Head of caudate nucleus (tissue), 42 donors: ENCODE results near the gene NUCB1.
A peak's percentile ranks its signal among the peaks of the same experiment; 100 is the strongest.

ENCODE experiments used
- DNase-seq, 42 donors: peaks; one replicate each; pipeline versions ENCODE4 v3.0.0 to v3.0.0-alpha.2; 2020 to 2021; ENCODE audit warnings: mixed read lengths in 7 of 42
- intact Hi-C: fragments of 100-400 bp; cut with DNase I; formaldehyde crosslinking; loops from one replicate; pipeline ENCODE4 v1.15.0; 2022

The NUCB1 gene

GRCh38 chr19:48953141-48953540, 53.0 kb downstream of the NUCB1 start:
- no peak for DNase-seq

GRCh38 chr19:48953990-48954594, 54.0 kb downstream of the NUCB1 start:
- DNase-seq = no peak
- intact Hi-C loops = no loop called here

More at GRCh38 chr19:48953141-48953540, 53.0 kb downstream of the NUCB1 start:
- intact Hi-C loops = no loop called here

- peak; percentile 92 to 99 (median 97) for DNase-seq
- intact Hi-C loops = no loop called here
These were observed 54.6 kb downstream of the NUCB1 start, which contains the start of gene BAX for GRCh38 chr19:48954595-48955307. BAX (plus strand) TSS chr19:48954875; CDS start chr19:48954929, 54 bp downstream.

- intact Hi-C loops = no loop called here
- no peak for DNase-seq
These were observed 55.3 kb downstream of the NUCB1 start for GRCh38 chr19:48955308-48955958.

GRCh38 chr19:48958006-48958405, 57.9 kb downstream of the NUCB1 start:
- intact Hi-C loops = no loop called here
- no peak for DNase-seq

GRCh38 chr19:48959341-48960239, 59.5 kb downstream of the NUCB1 start:
- DNase-seq = no peak
- intact Hi-C loops = no loop called here

- intact Hi-C loops = no loop called here
- DNase-seq = no peak
These were observed 61.0 kb downstream of the NUCB1 start for GRCh38 chr19:48961051-48961649.

GRCh38 chr19:48961673-48962028, 61.5 kb downstream of the NUCB1 start:
- intact Hi-C loops = no loop called here
- no peak for DNase-seq

- intact Hi-C loops = no loop called here
- peak in 23 of 42 donors; percentile 17 to 68 (median 39) for DNase-seq
These were observed 62.1 kb downstream of the NUCB1 start for GRCh38 chr19:48962029-48962848.

- intact Hi-C loops = no loop called here
- DNase-seq = no peak
These were observed 62.7 kb downstream of the NUCB1 start for GRCh38 chr19:48962849-48963165.

GRCh38 chr19:48963371-48964204, 63.5 kb downstream of the NUCB1 start:
- intact Hi-C loops = no loop called here
- DNase-seq = peak; percentile 60 to 93 (median 82)

GRCh38 chr19:48964205-48965039, 64.3 kb downstream of the NUCB1 start:
- intact Hi-C loops = no loop called here
- DNase-seq = peak in 17 of 42 donors; percentile 15 to 55 (median 36)

GRCh38 chr19:48965040-48965805, 65.1 kb downstream of the NUCB1 start, which contains the start of gene FTL:
FTL (plus strand) TSS chr19:48965309; CDS start chr19:48965508, 199 bp downstream.
- DNase-seq = peak; percentile 97 to 99 (median 99)
- intact Hi-C loops = no loop called here

GRCh38 chr19:48965806-48966540, 65.9 kb downstream of the NUCB1 start:
- intact Hi-C loops = no loop called here
- DNase-seq = peak; percentile 87 to 96 (median 93)
